Activated CD8-positive, alpha-beta T cell treated with anti-CD3 and anti-CD28 coated beads for 36 hours (primary cell): ENCODE data around the gene PAPSS2. TPM values are rescaled to one million over a fixed set of nuclear protein-coding genes. Genes with fewer than 3 reads are reported as not detected.
"Not testable (repeated sequence)": the region's sequence is repeated elsewhere in the genome, so short reads cannot be mapped to it uniquely, and the experiment has no call there.

Experiments used
- ATAC-seq: fragments of 200-7000 bp; cut with Tn5 transposase; one replicate; pipeline ENCODE4 v1.10.0; 2021; ENCODE audit warnings: mild to moderate bottlenecking, moderate library complexity
- CTCF ChIA-PET: fragments of 350-600 bp; sonication (Branson Sonifier 250); formaldehyde crosslinking; loops from one replicate; lab custom pipeline; 2021; ENCODE audit warnings: antibody characterized with exemption; lab: Charles Lee
- POLR2A ChIA-PET: fragments of 350-600 bp; sonication (Branson Sonifier 250); formaldehyde crosslinking; loops from one replicate; lab custom pipeline; 2021; ENCODE audit warnings: antibody characterized with exemption; lab: Charles Lee
- DNase-seq: peaks from one replicate; pipeline ENCODE4 v3.0.0-alpha.2; 2020
- H3K27ac Mint-ChIP-seq: one replicate; pipeline ENCODE4 v1.8.0; 2021; ENCODE audit warnings: mild to moderate bottlenecking, mixed read lengths
- H3K27me3 Mint-ChIP-seq: one replicate; pipeline ENCODE4 v1.8.0; 2021; ENCODE audit warnings: mixed read lengths
- H3K36me3 Mint-ChIP-seq: one replicate; pipeline ENCODE4 v1.8.0; 2021; ENCODE audit warnings: low read depth, mixed read lengths
- H3K4me1 Mint-ChIP-seq: one replicate; pipeline ENCODE4 v1.8.0; 2021; ENCODE audit warnings: low read depth, mixed read lengths
- H3K4me3 Mint-ChIP-seq: one replicate; pipeline ENCODE4 v1.8.0; 2021; ENCODE audit warnings: mild to moderate bottlenecking, moderate library complexity, mixed read lengths
- H3K9me3 Mint-ChIP-seq: one replicate; pipeline ENCODE4 v1.8.0; 2021; ENCODE audit warnings: mixed read lengths
- intact Hi-C: fragments of 100-400 bp; cut with micrococcal nuclease; formaldehyde crosslinking; loops from one replicate; pipeline ENCODE4 v1.10.0; 2022
- total RNA-seq, 2 experiments: library from RNA; stranded (reverse); gene quantifications; one replicate each; pipeline ENCODE4 v1.2.3, GENCODE V29; 2021
- TF ChIP-seq, protein P1 (sequence below): fragments of 200-600 bp; IDR thresholded peaks from one replicate; pipeline ENCODE4 v1.8.0; 2022; ENCODE audit warnings: antibody characterized with exemption, mild to moderate bottlenecking

PAPSS2 gene
- under 1 TPM; 0.14 to 0.20 TPM for total RNA-seq

DNA sequence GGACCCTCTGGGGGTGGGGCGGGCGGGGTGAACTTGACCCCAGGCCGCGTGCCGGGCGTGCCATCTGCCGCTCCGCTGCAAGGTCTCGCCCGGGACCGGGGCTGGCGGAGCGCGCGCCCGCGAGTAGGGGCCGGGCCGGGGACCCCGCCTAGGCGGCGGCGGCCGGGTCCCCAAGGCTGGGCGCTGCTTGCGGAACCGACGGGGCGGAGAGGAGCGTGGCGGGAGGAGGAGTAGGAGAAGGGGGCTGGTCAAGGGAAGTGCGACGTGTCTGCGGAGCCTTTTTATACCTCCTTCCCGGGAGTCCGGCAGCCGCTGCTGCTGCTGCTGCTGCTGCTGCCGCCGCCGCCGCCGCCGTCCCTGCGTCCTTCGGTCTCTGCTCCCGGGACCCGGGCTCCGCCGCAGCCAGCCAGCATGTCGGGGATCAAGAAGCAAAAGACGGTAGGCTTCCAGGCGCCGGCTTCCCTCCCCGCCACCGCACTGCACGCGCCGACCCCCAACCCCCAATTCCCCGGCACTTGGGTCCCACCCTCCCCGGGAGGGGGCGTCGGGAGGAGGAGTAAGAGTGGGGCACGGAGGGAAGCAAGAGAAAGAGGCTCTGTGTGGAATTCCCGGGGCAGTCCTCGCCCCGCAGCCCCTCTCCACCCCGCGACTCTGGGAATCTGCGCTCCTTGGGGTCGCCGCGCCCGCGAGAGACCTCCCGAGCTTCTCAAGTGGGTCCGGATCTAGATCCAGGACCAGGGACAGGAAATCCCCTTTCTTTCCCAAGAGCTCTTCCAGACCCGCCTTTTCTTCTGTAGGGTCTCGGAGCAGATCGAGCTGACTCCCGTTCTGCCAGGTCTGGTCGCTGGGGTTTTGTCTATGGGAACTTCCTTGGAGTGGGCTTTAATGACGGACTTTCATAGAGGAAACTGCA lies at the start of gene PAPSS2:
Gene PAPSS2 (plus strand): TSS at position 308 of the 913 bp plus-strand sequence. CDS start 104 bp downstream, at position 412.
- CTCF ChIA-PET, result interaction anchor here (0.7 to 1.1 kb wide), 4 partner anchors 8 to 75 kb away, joined by 3 read pairs; no protein-coding TSS in a partner anchor

DNA sequence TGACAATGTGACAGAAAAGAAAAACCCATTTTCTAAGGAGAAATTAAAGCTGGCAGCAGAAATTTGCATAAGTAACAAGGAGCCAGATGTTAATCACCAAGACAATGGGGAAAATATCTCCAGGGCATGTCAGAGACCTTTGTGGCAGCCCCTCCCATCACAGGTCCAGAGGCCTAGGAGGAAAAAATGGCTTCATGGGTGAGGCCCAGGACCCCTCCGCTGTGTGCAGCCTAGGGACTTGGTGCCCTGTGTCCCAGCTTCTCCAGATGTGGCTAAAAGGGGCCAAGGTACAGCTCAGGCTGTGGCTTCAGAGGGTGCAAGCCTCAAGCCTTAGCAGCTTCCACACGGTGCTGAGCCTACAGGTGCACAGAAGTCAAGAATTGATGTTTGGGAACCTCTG lies 48.3 kb upstream of the PAPSS2 start:
- ATAC-seq, DNase-seq, H3K27ac Mint-ChIP-seq, intact Hi-C loops, H3K36me3 Mint-ChIP-seq, H3K9me3 Mint-ChIP-seq, POLR2A ChIA-PET, CTCF ChIA-PET, H3K4me1 Mint-ChIP-seq, H3K27me3 Mint-ChIP-seq, H3K4me3 Mint-ChIP-seq: not testable (repeated sequence)

More for the DNA sequence above, at the start of gene PAPSS2:
- intact Hi-C loops, result loop anchor here (5.0 kb wide), 2 partner anchors 77 to 128 kb away; no protein-coding TSS in a partner anchor
- Mint-ChIP-seq H3K27ac (no peak within 1 kb of the TSS), H3K4me1 (peaks cover 6% of the 10 kb centered on the region), H3K27me3 (peaks cover 45% of the 10 kb centered on the region), H3K36me3 (no peaks in the 10 kb centered on the region), H3K9me3 (no peaks in the 10 kb centered on the region), H3K4me3 (peak within 1 kb of the TSS; percentile 64)
- POLR2A ChIA-PET, result no interaction called here
- TF ChIP-seq, protein P1, sequence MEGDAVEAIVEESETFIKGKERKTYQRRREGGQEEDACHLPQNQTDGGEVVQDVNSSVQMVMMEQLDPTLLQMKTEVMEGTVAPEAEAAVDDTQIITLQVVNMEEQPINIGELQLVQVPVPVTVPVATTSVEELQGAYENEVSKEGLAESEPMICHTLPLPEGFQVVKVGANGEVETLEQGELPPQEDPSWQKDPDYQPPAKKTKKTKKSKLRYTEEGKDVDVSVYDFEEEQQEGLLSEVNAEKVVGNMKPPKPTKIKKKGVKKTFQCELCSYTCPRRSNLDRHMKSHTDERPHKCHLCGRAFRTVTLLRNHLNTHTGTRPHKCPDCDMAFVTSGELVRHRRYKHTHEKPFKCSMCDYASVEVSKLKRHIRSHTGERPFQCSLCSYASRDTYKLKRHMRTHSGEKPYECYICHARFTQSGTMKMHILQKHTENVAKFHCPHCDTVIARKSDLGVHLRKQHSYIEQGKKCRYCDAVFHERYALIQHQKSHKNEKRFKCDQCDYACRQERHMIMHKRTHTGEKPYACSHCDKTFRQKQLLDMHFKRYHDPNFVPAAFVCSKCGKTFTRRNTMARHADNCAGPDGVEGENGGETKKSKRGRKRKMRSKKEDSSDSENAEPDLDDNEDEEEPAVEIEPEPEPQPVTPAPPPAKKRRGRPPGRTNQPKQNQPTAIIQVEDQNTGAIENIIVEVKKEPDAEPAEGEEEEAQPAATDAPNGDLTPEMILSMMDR, result no peak
- ATAC-seq, result peak; percentile 47
- DNase-seq, result peak; percentile 25

DNA sequence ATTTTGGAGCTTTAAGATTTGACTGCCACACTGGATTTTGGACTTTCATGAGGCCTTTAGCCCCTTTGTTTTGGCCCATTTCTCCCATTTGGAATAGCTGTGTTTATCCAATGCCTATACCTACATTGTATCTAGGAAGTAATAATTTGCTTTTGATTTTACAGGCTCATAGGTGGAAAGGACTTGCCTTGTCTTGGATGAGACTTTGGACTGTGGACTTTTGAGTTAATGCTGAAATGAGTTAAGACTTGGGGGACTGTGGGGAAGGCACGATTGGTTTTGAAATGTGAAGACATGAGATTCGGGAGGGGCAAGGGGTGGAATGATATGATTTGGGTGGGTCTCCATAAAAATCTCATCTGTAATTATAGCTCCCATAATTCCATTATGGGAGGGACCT lies 47.6 kb upstream of the PAPSS2 start:
- Mint-ChIP-seq H3K4me3 (no peak overlapping the region), H3K27me3 (peaks cover under 1% of the 10 kb centered on the region), H3K36me3 (no peaks in the 10 kb centered on the region), H3K9me3 (peaks cover 8% of the 10 kb centered on the region), H3K4me1 (no peaks in the 10 kb centered on the region), H3K27ac (no peak overlapping the region)
- CTCF ChIA-PET, result no interaction called here
- intact Hi-C loops, result no loop called here
- ATAC-seq (no peak), DNase-seq (no peak)
- TF ChIP-seq, protein P1, result no peak
- POLR2A ChIA-PET, result no interaction called here

DNA sequence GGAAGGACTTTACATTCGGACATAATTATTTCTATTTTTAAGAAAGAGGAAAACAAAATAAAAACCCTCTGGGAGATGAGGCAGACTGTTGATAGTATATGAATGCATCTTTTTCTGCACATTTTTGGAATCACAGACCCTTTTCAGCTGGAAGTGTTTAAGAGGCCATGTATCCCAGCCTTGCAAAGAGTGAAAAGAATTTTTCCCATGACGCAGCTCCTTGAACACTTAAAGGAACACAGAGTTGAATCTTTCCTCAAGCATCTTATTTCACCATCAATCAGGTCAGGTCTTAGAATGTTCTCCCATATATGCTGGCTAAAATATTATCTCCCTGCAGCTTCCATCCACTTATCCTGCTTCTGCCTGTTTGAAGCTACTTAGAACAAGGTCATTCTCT lies 45.9 kb upstream of the PAPSS2 start:
- no peak for ATAC-seq
- no peak for DNase-seq
- no peaks in the 10 kb centered on the region for H3K4me1 Mint-ChIP-seq
- no peak overlapping the region for H3K27ac Mint-ChIP-seq
- ChIA-PET POLR2A (no interaction called here), CTCF (interaction anchor here (0.8 kb wide), 1 partner anchor 11 kb away, joined by 3 read pairs; no protein-coding TSS in a partner anchor)
- peaks cover 8% of the 10 kb centered on the region for H3K9me3 Mint-ChIP-seq
- intact Hi-C loops, result no loop called here
- H3K36me3 Mint-ChIP-seq, result no peaks in the 10 kb centered on the region
- peaks cover 8% of the 10 kb centered on the region for H3K27me3 Mint-ChIP-seq
- H3K4me3 Mint-ChIP-seq, result no peak overlapping the region
- TF ChIP-seq, protein P1, result no peak

DNA sequence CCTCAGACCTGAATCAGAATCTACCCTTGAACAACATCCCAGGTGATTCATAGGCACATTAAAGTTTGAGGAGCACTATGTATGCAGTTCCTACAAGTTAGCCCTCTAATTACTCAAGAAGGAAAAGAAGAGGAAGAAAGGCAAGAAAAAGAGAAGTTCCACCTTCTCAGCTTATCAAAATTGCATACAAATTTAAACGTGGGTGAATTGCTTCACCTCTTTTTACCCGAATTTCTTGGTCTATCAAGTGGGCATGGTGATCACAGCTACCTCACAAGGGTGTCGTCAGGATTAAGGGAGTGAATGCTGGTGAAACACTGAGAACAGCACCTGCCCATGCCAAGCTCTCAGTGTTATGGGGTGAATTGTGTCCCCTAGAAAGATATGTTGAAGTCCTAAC lies 43.8 kb upstream of the PAPSS2 start:
- no peak for DNase-seq
- POLR2A ChIA-PET, result no interaction called here
- Mint-ChIP-seq H3K27me3 (peaks cover 10% of the 10 kb centered on the region), H3K27ac (no peak overlapping the region), H3K4me1 (no peaks in the 10 kb centered on the region), H3K9me3 (peaks cover 6% of the 10 kb centered on the region), H3K4me3 (no peak overlapping the region), H3K36me3 (no peaks in the 10 kb centered on the region)
- ATAC-seq, result no peak
- intact Hi-C loops, result no loop called here
- CTCF ChIA-PET, result no interaction called here
- TF ChIP-seq, protein P1, result no peak
